Esophagus (tissue), 2 donors: Measurements from ENCODE around the gene CST7. TPM values are rescaled to one million over a fixed set of nuclear protein-coding genes. Genes with fewer than 3 reads are reported as not detected.
"Not testable (repeated sequence)": the region's sequence is repeated elsewhere in the genome, so short reads cannot be mapped to it uniquely, and the experiment has no call there.

Experiments
- H3K27ac ChIP-seq, 2 donors: one replicate each; pipeline ENCODE4 v1.5.1; 2013; ENCODE audit warnings: low read depth in 2 of 2, mild to moderate bottlenecking in 2 of 2, inconsistent platforms in 1 of 2, low read length in 1 of 2, moderate library complexity in 1 of 2
- H3K27me3 ChIP-seq, 2 donors: one replicate each; pipeline ENCODE4 v1.6.1; 2013; ENCODE audit warnings: low read length in 2 of 2, control low read depth in 1 of 2, mild to moderate bottlenecking in 1 of 2; ENCODE audit not compliant: insufficient read depth in 2 of 2, control insufficient read depth in 1 of 2
- H3K36me3 ChIP-seq, 2 donors: one replicate each; pipeline ENCODE4 v1.6.1; 2013; ENCODE audit warnings: low read length in 1 of 2; ENCODE audit not compliant: control insufficient read depth in 2 of 2, insufficient read depth in 2 of 2
- H3K4me1 ChIP-seq, 2 donors: one replicate each; pipeline ENCODE4 v1.6.1; 2013; ENCODE audit warnings: low read length in 1 of 2; ENCODE audit not compliant: control insufficient read depth in 2 of 2, insufficient read depth in 2 of 2
- H3K4me3 ChIP-seq, 2 donors: one replicate each; pipeline ENCODE4 v1.5.1; 2013; ENCODE audit warnings: low read length in 2 of 2, mild to moderate bottlenecking in 2 of 2, low read depth in 1 of 2, moderate library complexity in 1 of 2
- H3K9me3 ChIP-seq, 2 donors: one replicate each; pipeline ENCODE4 v1.6.1; 2013; ENCODE audit warnings: mild to moderate bottlenecking in 2 of 2, low read depth in 1 of 2, low read length in 1 of 2, moderate library complexity in 1 of 2; ENCODE audit not compliant: control insufficient read depth in 2 of 2, insufficient read depth in 1 of 2
- WGBS, 2 donors: extraction: QIAGEN DNeasy Blood & Tissue Kit; methylation state at CpG; one replicate each; pipeline ENCODE4 v1.1.7; 2013; 5-methylcytosine and 5-hydroxymethylcytosine counted together
- polyA plus RNA-seq, 2 donors: library from polyadenylated mRNA; stranded (reverse); fragments of 200-250 nt; gene quantifications; one replicate each; pipeline ENCODE4 v1.2.3, GENCODE V29; 2013
- donor health status: healthy with polysubstance abuse.
- donor health status: Bipolar disorder and iron deficiency.

Gene CST7
- polyA plus RNA-seq, 2 donors = 1.4 to 2.9 TPM

DNA sequence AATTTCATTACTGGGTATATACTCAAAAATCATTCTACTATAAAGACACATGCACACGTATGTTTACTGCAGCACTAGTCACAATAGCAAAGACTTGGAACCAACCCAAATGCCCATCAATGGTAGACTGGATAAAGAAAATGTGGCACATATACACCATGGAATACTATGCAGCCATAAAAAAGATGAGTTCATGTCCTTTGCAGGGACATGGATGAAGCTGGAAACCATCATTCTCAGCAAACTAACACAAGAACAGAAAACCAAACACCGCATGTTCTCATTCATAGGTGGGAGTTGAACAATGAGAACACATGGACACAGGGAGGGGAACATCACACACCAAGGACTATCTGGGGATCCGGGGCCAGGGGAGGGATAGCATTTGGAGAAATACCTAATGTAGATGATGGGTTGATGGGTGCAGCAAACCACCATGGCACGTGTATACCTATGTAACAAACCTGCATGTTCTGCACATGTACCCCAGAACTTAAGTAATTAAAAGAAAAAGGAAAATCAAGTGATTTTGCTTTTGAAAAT is 602 bp upstream of the CST7 start:
- not testable (repeated sequence) for H3K4me3 ChIP-seq, H3K9me3 ChIP-seq, H3K36me3 ChIP-seq, H3K27me3 ChIP-seq, H3K4me1 ChIP-seq, H3K27ac ChIP-seq
- WGBS, 2 donors = 63 to 72% methylated on average over 4 of the region's 4 CpGs

DNA sequence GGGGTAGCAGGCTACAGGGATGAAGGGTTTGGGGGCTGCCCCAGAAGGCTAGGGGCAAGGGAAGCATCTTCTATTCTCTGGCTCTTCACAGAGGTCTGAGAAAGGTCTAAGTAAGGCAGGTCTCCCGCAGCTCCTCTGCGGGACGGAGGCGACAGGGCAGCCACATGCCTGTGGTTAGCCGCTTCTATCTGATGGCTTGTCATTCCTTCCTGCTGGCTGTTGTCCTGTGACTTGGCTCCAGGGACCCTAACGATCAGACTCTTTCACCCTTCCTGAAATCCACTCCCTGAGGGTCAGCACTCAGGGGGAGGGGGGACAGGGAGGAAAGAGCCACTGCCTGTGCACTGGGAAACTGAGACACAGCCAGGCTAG is 673 bp downstream of the CST7 start:
- Histone ChIP-seq H3K27me3 (no peaks in the 10 kb centered on the region), H3K4me1 (peaks cover 2 to 3% of the 10 kb centered on the region in 2 donors), H3K27ac (peak overlapping the region; percentile 14 to 47), H3K4me3 (peak overlapping the region; percentile 9 to 22), H3K9me3 (no peaks in the 10 kb centered on the region), H3K36me3 (no peaks in the 10 kb centered on the region)
- WGBS, 2 donors = 44 to 47% methylated on average over 6 of the region's 6 CpGs

DNA sequence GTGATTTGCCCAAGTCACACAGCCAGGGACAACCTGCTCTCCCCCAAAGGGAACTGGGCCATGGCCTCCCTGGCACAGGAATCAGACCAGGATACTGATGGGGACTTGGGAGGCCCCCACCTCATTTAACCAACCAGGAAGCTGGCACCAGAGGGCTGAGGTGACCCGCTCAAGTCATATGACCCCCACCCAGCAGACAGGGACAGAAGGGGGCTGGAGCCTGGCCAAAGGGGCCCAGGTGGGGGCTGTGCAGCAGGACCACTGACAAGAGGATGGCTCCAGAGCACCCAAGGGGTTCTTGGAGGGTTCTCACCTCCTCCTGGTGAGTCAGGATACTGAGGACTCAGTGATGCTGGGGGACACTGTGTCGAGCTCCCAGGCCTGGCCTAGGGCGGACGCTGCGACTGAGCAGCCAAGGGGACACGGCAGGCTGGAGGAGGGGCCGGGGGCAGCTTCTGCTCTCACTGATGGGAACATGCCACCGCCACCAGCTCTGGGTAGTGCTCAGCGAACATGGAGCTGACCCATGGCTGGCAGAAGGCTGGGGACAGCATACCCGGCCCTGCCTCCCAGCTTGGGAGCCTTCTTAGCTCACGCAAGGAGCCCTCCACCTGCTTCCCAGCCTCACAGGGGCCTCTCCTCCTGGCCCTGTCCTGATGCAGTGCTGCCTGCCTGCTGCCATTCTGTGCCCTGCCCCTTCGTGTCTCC is 1.2 kb downstream of the CST7 start:
- no peaks in the 10 kb centered on the region for H3K9me3 ChIP-seq
- H3K27ac ChIP-seq = peak overlapping the region in 1 of 2 donors; percentile 38
- no peaks in the 10 kb centered on the region for H3K36me3 ChIP-seq
- peak overlapping the region in 1 of 2 donors; percentile 22 for H3K4me3 ChIP-seq
- 63 to 72% methylated on average over 6 to 12 of the region's 12 CpGs for WGBS, 2 donors
- peaks cover 2 to 3% of the 10 kb centered on the region in 2 donors for H3K4me1 ChIP-seq
- no peaks in the 10 kb centered on the region for H3K27me3 ChIP-seq

DNA sequence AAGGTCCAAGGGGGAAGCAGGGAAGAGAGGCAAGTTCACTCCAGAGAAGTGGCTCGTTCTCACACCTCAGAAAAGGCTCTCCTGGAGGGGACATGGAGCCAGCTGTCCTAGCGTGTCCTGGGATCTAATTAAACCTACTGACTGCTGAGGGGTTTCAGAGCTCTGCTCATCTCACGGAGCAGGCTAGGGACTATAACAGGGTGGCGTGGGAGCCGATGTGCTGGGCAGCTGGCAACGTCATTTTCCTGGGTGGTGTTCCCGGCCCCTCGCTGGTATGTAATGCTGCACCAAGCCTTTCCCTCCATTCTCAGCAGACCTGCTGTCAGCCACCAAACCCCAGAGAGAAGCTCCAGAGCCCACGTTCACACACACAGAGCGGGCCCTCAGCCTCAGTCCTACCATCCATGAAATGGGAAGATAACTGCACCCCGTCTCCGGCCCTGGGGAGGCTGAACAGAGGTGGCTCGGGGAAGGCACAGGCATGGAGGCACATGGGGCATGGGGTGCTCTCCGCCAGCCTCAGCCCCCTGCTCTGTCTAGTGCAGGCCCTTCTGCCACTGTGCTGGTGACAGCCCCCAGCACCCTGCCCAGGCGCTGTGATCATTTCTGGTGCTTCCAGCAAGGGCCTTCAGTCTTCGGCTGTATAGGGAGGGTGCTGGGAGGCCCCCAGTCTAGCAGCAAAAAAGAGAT is 1.9 kb downstream of the CST7 start:
- Histone ChIP-seq H3K27ac (no peak overlapping the region), H3K4me3 (no peak overlapping the region), H3K27me3 (no peaks in the 10 kb centered on the region), H3K4me1 (peaks cover 2 to 3% of the 10 kb centered on the region in 2 donors), H3K9me3 (no peaks in the 10 kb centered on the region), H3K36me3 (peaks cover 0 to 5% of the 10 kb centered on the region in 2 donors)
- 77 to 78% methylated on average over 16 of the region's 16 CpGs for WGBS, 2 donors

DNA sequence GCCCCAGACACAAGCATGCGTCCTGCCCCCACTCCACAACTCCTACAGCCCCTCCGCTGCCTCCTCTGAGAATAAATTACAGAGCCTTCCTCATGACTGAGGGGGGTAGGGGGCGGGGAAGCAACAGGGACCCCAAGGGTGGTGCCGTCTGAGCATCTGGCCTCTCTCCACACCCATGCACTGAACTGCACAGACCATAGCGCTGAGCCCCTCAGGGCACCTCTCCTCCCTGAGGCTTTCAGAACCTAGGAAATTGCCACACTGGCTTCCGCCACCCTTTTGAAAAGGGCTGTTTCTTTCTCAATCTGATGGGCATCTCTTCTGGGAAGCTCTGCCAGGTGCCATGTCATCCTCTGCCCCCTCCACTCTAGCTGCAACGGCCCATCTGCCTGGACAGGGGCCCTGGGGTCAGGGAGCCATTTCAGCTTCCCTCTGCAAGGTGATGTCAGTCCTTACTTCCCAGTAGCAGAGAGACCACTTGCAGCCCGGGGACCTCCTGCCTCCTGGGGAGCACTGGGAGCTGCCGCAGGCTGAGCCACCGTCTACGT is 2.5 kb downstream of the CST7 start:
- Histone ChIP-seq H3K4me3 (no peak overlapping the region), H3K4me1 (peaks cover 2 to 3% of the 10 kb centered on the region in 2 donors), H3K9me3 (no peaks in the 10 kb centered on the region), H3K36me3 (peaks cover 0 to 8% of the 10 kb centered on the region in 2 donors), H3K27me3 (no peaks in the 10 kb centered on the region), H3K27ac (no peak overlapping the region)
- 59% methylated on average over 11 of the region's 11 CpGs for WGBS, 2 donors

DNA sequence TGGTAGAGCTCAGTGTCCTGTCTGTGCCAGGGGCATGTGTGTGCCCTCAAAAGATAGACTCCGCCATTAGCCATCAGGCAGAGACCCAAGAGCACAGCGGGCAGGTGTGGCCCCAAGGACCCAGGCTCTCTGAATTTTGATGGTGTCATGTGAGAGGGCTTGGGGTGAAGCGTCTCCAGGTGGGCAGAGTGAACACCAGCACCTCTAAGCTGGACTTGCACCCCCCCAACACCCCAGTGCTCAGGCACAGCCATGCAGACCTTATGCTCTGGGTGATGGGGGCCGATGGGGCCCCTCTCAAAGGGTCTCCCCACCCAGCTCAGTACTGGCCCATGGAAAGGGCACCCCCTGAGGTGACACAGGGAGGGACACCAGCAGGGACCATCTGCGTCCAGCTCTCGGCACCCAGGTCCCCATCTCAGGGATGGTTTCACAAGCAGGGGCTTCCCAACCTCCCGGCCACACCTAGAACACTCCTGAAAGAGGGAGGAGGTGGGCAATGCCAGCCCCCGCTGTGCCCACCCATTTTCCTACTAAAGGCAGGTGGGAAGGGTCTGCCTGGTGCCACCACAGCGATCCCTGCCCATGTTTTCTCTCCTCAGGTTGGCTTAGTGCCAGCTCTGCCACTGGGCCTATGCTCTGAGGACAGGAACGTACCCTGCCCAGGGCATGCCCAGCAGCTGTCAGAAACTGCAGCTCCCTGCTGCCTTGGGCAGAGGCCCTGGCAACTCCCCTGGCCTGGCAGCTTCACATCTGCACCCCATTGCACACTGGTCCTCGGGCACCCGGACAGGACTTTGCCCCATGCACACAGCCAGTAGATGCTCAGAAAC is 3.5 kb downstream of the CST7 start:
- H3K9me3 ChIP-seq = no peaks in the 10 kb centered on the region
- no peak overlapping the region for H3K27ac ChIP-seq
- H3K4me1 ChIP-seq = peaks cover 2 to 3% of the 10 kb centered on the region in 2 donors
- H3K36me3 ChIP-seq = peaks cover 0 to 8% of the 10 kb centered on the region in 2 donors
- no peaks in the 10 kb centered on the region for H3K27me3 ChIP-seq
- H3K4me3 ChIP-seq = no peak overlapping the region
- 71 to 75% methylated on average over 12 of the region's 12 CpGs for WGBS, 2 donors

DNA sequence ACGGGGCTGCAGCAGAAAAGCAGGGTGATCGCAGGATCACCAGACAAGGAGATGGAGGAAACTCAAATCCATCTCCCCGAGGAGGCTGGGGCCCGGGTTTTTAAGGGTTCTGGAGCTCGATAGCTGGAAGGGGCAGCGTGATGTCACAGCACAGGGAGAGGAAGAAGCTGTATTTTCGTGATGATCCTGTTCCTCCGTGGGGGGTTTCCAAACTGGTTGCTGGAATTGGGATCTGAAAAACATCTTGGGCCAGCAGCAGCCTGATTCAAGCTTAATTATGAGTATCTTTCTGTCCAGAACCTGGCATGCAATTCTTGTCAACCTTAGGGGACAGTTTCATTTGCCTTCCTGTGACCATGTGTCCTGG is 4.1 kb downstream of the CST7 start:
- H3K4me1 ChIP-seq = peaks cover 2 to 3% of the 10 kb centered on the region in 2 donors
- peaks cover 0 to 12% of the 10 kb centered on the region in 2 donors for H3K36me3 ChIP-seq
- H3K27me3 ChIP-seq = no peaks in the 10 kb centered on the region
- WGBS, 2 donors = 59 to 61% methylated on average over 8 of the region's 8 CpGs
- H3K9me3 ChIP-seq = no peaks in the 10 kb centered on the region
- no peak overlapping the region for H3K27ac ChIP-seq
- no peak overlapping the region for H3K4me3 ChIP-seq

DNA sequence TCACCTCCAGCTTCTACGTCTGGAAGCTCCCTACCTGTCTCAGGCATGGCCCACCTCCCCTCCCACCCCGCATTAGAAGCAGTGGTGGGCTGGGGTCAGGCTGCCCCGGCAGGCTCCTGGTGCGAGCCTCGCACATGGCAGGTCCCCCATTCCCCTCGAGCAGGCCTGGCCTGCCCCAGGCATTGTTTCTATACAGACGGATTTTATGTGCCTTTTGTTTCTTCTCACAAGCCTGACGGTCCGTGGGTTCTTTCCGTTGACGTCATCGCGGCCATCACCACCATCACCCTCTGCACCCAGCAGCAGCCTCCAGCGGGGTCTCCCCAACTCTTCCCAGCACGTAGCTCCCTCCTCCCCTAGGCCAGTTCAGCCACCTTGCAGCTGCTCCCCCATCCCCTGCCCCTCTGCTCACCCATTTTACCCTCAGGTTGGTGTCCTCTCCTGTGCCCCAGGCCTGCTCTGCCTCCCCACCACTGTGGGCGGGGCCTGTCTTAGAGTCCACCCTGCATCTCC is 4.6 kb downstream of the CST7 start:
- 78 to 84% methylated on average over 16 of the region's 16 CpGs for WGBS, 2 donors
- Histone ChIP-seq H3K27ac (no peak overlapping the region), H3K4me1 (peaks cover 2 to 3% of the 10 kb centered on the region in 2 donors), H3K9me3 (no peaks in the 10 kb centered on the region), H3K4me3 (no peak overlapping the region), H3K27me3 (no peaks in the 10 kb centered on the region), H3K36me3 (peaks cover 0 to 12% of the 10 kb centered on the region in 2 donors)

DNA sequence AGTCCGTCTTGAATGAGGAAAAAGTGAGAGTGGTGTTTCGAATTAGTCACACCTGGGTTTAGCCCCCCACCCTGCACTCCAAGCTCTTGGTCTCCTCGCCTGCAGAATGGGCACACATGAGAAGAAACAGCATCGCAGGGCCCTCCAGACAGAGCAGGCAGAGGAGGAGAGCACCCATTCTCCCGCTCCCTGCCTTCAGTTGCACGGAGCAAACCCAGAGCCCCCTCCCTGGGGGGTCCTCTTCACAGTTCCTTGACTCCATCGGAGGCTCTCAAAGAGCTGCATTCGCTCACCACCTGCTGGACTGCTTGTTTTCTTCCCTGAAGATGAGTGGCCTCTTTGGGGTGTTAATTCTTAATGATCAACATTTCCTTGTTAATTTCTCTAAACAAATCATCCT is 5.1 kb downstream of the CST7 start:
- H3K27ac ChIP-seq = no peak overlapping the region
- H3K27me3 ChIP-seq = no peaks in the 10 kb centered on the region
- 76% methylated on average over 8 of the region's 8 CpGs for WGBS, 2 donors
- H3K4me3 ChIP-seq = no peak overlapping the region
- peaks cover 0 to 16% of the 10 kb centered on the region in 2 donors for H3K36me3 ChIP-seq
- H3K4me1 ChIP-seq = peaks cover 2 to 3% of the 10 kb centered on the region in 2 donors
- no peaks in the 10 kb centered on the region for H3K9me3 ChIP-seq
